Sigmoid colon (tissue), 4 donors: ENCODE measurements around the gene REXO2.

Source experiments
- CTCF ChIP-seq, 4 experiments: fragments of 450-650 bp in 3 of 4; fragments of 200-600 bp in 1 of 4; IDR thresholded peaks; one replicate each; pipeline ENCODE4 v1.5.1; 2016 to 2019; ENCODE audit warnings: antibody characterized with exemption in 4 of 4, mild to moderate bottlenecking in 3 of 4, moderate library complexity in 2 of 4
- EP300 ChIP-seq, 4 donors: sonication (generic); formaldehyde crosslinking; IDR thresholded peaks; one replicate each; pipeline ENCODE4 v1.6.1; 2017; ENCODE audit warnings: antibody characterized with exemption in 4 of 4
- POLR2A ChIP-seq, 2 donors: fragments of 450-650 bp; IDR thresholded peaks; one replicate each; pipeline ENCODE4 v1.6.1; 2016; ENCODE audit warnings: antibody characterized with exemption in 2 of 2, mild to moderate bottlenecking in 2 of 2, moderate library complexity in 2 of 2

- no peak for TF ChIP-seq POLR2A (IDR thresholded peaks at IDR 0.05)
- TF ChIP-seq CTCF (IDR thresholded peaks at IDR 0.05) = no peak
- no peak for TF ChIP-seq EP300 (IDR thresholded peaks at IDR 0.05)
These were observed 42.4 kb upstream of the REXO2 start for GRCh38 chr11:114396916-114397315.
